Endothelial cell of umbilical vein (primary cell): ENCODE measurements around the gene CD200R1L. TPM values are rescaled to one million over a fixed set of nuclear protein-coding genes. Genes with fewer than 3 reads are reported as not detected.

Experiments
- BruUV-seq: library from RNA; stranded (reverse); fragments of 400-500 nt; replicated peaks from 2 replicates; lab custom pipeline; 2021; lab: Mats Ljungman, UMichigan
- CTCF ChIA-PET: fragments of 300-600, 350-600 bp; sonication (Branson Sonifier 250); formaldehyde crosslinking; loops from one replicate; lab custom pipeline; 2021; ENCODE audit warnings: antibody characterized with exemption, inconsistent platforms; lab: Charles Lee
- POLR2A ChIA-PET: fragments of 300-600, 350-600 bp; sonication (Branson Sonifier 250); formaldehyde crosslinking; loops from one replicate; lab custom pipeline; 2021; ENCODE audit warnings: antibody characterized with exemption, inconsistent platforms; lab: Charles Lee
- DNase-seq: peaks from one replicate; pipeline ENCODE4 v3.0.0-alpha.2; 2011; ENCODE audit warnings: low read depth, low spot score
- FAIRE-seq: peaks from 2 replicates; lab custom pipeline; 2011; peaks lifted over from hg19 to GRCh38; lab: Jason Lieb, UNC
- H2AFZ ChIP-seq: 2 replicates; pipeline ENCODE4 v1.6.0; 2012; ENCODE audit warnings: low read depth, low read length, control low read depth, inconsistent platforms
- H3K27ac ChIP-seq: 2 replicates; pipeline ENCODE4 v1.5.1; 2011; ENCODE audit warnings: low read depth, mild to moderate bottlenecking, control low read depth, low read length, moderate library complexity; ENCODE audit not compliant: insufficient read depth
- H3K27me3 ChIP-seq, 2 experiments: 2 replicates each; pipeline versions ENCODE4 v1.6.0 to v1.6.1; 2011; ENCODE audit warnings: low read length in 2 of 2, mixed read lengths in 1 of 2; ENCODE audit not compliant: control insufficient read depth in 2 of 2, insufficient read depth in 2 of 2
- H3K36me3 ChIP-seq, 2 experiments: 2 replicates in 1 of 2; 3 replicates in 1 of 2; pipeline ENCODE4 v1.5.1; 2011; ENCODE audit warnings: low read length in 2 of 2, mild to moderate bottlenecking in 1 of 2, moderate library complexity in 1 of 2; ENCODE audit not compliant: control insufficient read depth in 2 of 2, insufficient read depth in 2 of 2; ENCODE audit errors: extremely low read depth in 1 of 2
- H3K4me1 ChIP-seq: 3 replicates; pipeline ENCODE4 v1.5.1; 2011; ENCODE audit warnings: mild to moderate bottlenecking, low read length; ENCODE audit not compliant: control insufficient read depth, insufficient read depth; ENCODE audit errors: extremely low read depth
- H3K4me2 ChIP-seq: 2 replicates; pipeline ENCODE4 v1.6.1; 2011; ENCODE audit warnings: low read length, control low read depth, mixed read lengths; ENCODE audit not compliant: insufficient read depth
- H3K4me3 ChIP-seq, 3 experiments: fragments of 200-600 bp in 1 of 3; sonication (generic), shearing (Covaris generic) in 1 of 3; replicated peaks in 1 of 3; 2 replicates each; pipeline ENCODE4 v1.5.1; 2011 to 2016; ENCODE audit warnings: control low read depth in 3 of 3, low read length in 3 of 3, mild to moderate bottlenecking in 2 of 3, inconsistent platforms in 1 of 3, low read depth in 1 of 3, moderate library complexity in 1 of 3; ENCODE audit not compliant: insufficient read depth in 1 of 3
- H3K79me2 ChIP-seq: 2 replicates; pipeline ENCODE4 v1.6.0; 2012; ENCODE audit warnings: low read length, inconsistent platforms; ENCODE audit not compliant: control insufficient read depth, insufficient read depth
- H3K9ac ChIP-seq: replicated peaks from 2 replicates; pipeline ENCODE3; 2011; ENCODE audit warnings: low read length, control low read depth; ENCODE audit not compliant: insufficient read depth; ENCODE audit errors: extremely low read depth
- H3K9me1 ChIP-seq: replicated peaks from 3 replicates; pipeline ENCODE4 v1.6.0; 2011; ENCODE audit warnings: mild to moderate bottlenecking, low read length; ENCODE audit not compliant: control insufficient read depth, insufficient read depth; ENCODE audit errors: extremely low read depth
- H3K9me3 ChIP-seq: replicated peaks from 2 replicates; pipeline ENCODE4 v1.5.1; 2012; ENCODE audit warnings: low read length, inconsistent platforms; ENCODE audit not compliant: control insufficient read depth, insufficient read depth
- H4K20me1 ChIP-seq: replicated peaks from 2 replicates; pipeline ENCODE3; 2011; ENCODE audit warnings: mild to moderate bottlenecking, low read length; ENCODE audit not compliant: control insufficient read depth, insufficient read depth; ENCODE audit errors: extremely low read depth
- CTCF ChIP-seq, 2 donors: IDR thresholded peaks; 1 replicate in 1 of 2; 2 replicates in 1 of 2; pipeline ENCODE4 v1.5.1; 2011; ENCODE audit warnings: low read length in 2 of 2, mild to moderate bottlenecking in 2 of 2, moderate library complexity in 2 of 2, control low read depth in 1 of 2, inconsistent platforms in 1 of 2, low read depth in 1 of 2; ENCODE audit not compliant: insufficient read depth in 1 of 2; ENCODE audit errors: extremely low read depth in 1 of 2
- EZH2 ChIP-seq: IDR thresholded peaks from 2 replicates; pipeline ENCODE4 v1.6.1; 2012; ENCODE audit warnings: borderline replicate concordance, low read depth, mild to moderate bottlenecking, moderate library complexity, low read length, inconsistent platforms; ENCODE audit not compliant: severe bottlenecking
- FOS ChIP-seq: IDR thresholded peaks from 2 replicates; pipeline ENCODE4 v1.6.1; 2011; ENCODE audit warnings: mild to moderate bottlenecking, low read length, moderate library complexity, borderline replicate concordance; ENCODE audit not compliant: insufficient read depth
- GATA2 ChIP-seq: IDR thresholded peaks from 2 replicates; pipeline ENCODE4 v1.7.0; 2011; ENCODE audit warnings: low read depth, mild to moderate bottlenecking, moderate library complexity, mixed read lengths, low read length; ENCODE audit not compliant: insufficient read length, insufficient read depth
- JUN ChIP-seq: IDR thresholded peaks from 2 replicates; pipeline ENCODE4 v1.6.1; 2011; ENCODE audit warnings: borderline replicate concordance, low read depth; ENCODE audit not compliant: insufficient read length, insufficient read depth
- MAX ChIP-seq: IDR thresholded peaks from 2 replicates; pipeline ENCODE4 v1.6.1; 2011; ENCODE audit not compliant: insufficient read depth, insufficient read length
- MYC ChIP-seq: IDR thresholded peaks from one replicate; pipeline ENCODE4 v1.6.1; 2011; ENCODE audit warnings: mild to moderate bottlenecking, low read depth, low read length
- POLR2A ChIP-seq: IDR thresholded peaks from 2 replicates; pipeline ENCODE4 v1.6.1; 2012; ENCODE audit warnings: low read depth, mild to moderate bottlenecking, control low read depth, low read length
- POLR2AphosphoS5 ChIP-seq: IDR thresholded peaks from 2 replicates; pipeline ENCODE4 v1.6.1; 2012; ENCODE audit warnings: low read depth, mild to moderate bottlenecking, control low read depth, low read length, moderate library complexity; ENCODE audit not compliant: insufficient read depth
- dilution Hi-C: fragments of 300-500 bp; cut with MboI; formaldehyde crosslinking; loops from one replicate; pipeline ENCODE4 v1.15.0; 2019; ENCODE audit warnings: low sequenced_read_pairs; ENCODE audit not compliant: extremely low pct_ligation_motif_present
- intact Hi-C: fragments of 100-400 bp; cut with micrococcal nuclease; formaldehyde crosslinking; loops from one replicate; pipeline ENCODE4 v1.10.0; 2022
- polyA plus RNA-seq, 4 experiments: library from polyadenylated mRNA; depleted of rRNA in 3 of 4; stranded (reverse) in 3 of 4; unstranded in 1 of 4; fragments of >200 nt; gene quantifications; 2 replicates each; pipeline versions ENCODE4 v1.2.1 to v1.2.3, GENCODE V29; 2011 to 2012; ENCODE audit warnings: missing spikeins in 1 of 4
- total RNA-seq: library from RNA; stranded (reverse); gene quantifications from 2 replicates; pipeline ENCODE4 v1.2.3, GENCODE V29; 2021

CD200R1L gene
- total and polyA plus RNA-seq, 2 donors (not counting 3 experiments of a cell fraction or from before 2014, with no cell fraction given) = not detected

- no peaks in the 10 kb centered on the region for H3K9me3 ChIP-seq
- H3K4me3 ChIP-seq = no peak overlapping the region
- no peaks in the 10 kb centered on the region for H3K9me1 ChIP-seq
- no peak overlapping the region for H3K4me2 ChIP-seq
- H2AFZ ChIP-seq = no peak overlapping the region
- ChIA-PET CTCF (interaction anchor here (1.0 to 1.3 kb wide), 4 partner anchors 11 to 172 kb away, joined by 3 to 4 read pairs (median 3); no protein-coding TSS in a partner anchor), POLR2A (no interaction called here)
- H3K36me3 ChIP-seq = no peaks in the 10 kb centered on the region
- no peak overlapping the region for H3K27ac ChIP-seq
- no peaks in the 10 kb centered on the region for H3K4me1 ChIP-seq
- dilution Hi-C loops (no loop called here), intact Hi-C loops (no loop called here)
- DNase-seq (no peak), FAIRE-seq (no peak)
- TF ChIP-seq MAX (no peak), MYC (no peak), FOS (no peak), CTCF (IDR thresholded peaks at IDR 0.05; ENCODE audit: extremely low read depth in 1 of 2, insufficient read depth in 1 of 2, low read depth in 1 of 2, low read length in 2 of 2) (no peak), POLR2AphosphoS5 (no peak), JUN (no peak), POLR2A (no peak), EZH2 (no peak), GATA2 (no peak)
- H3K9ac ChIP-seq = no peak overlapping the region
- no peaks in the 10 kb centered on the region for H3K79me2 ChIP-seq
- BruUV-seq = no TSS peak
- peaks cover 0 to 9% of the 10 kb centered on the region in 2 experiments for H3K27me3 ChIP-seq
- no peaks in the 10 kb centered on the region for H4K20me1 ChIP-seq
Observed at GRCh38 chr3:112806903-112807302, 39.8 kb downstream of the CD200R1L start.
